ENCODE results near the gene FBXO33.

- TF ChIP-seq POLR2A (IDR thresholded peaks at IDR 0.05) (no peak), CTCF (IDR thresholded peaks at IDR 0.05) (no peak)
These were observed 71.9 kb downstream of the FBXO33 start for GRCh38 chr14:39360316-39360715.
